BJ (cell line): ENCODE results near the gene LPAR3. TPM values are rescaled to one million over a fixed set of nuclear protein-coding genes. Genes with fewer than 3 reads are reported as not detected.

ENCODE experiments used
- CTCF ChIA-PET: fragments of 350-600 bp; formaldehyde crosslinking; extraction: SDS; loops from one replicate; lab custom pipeline; 2021; ENCODE audit warnings: antibody characterized with exemption, inconsistent platforms; lab: Yijun Ruan, JAX
- POLR2A ChIA-PET: fragments of 300-600 bp; sonication (Branson Sonifier 250); formaldehyde crosslinking; extraction: SDS; loops from one replicate; lab custom pipeline; 2021; ENCODE audit warnings: antibody characterized with exemption; lab: Charles Lee
- DNase-seq: peaks from one replicate; pipeline ENCODE4 v3.0.0-alpha.2; 2011; ENCODE audit warnings: low read depth
- H3K27me3 ChIP-seq: 2 replicates; pipeline ENCODE4 v1.6.0; 2011; ENCODE audit warnings: low read length; ENCODE audit not compliant: control insufficient read depth, insufficient read depth
- H3K36me3 ChIP-seq: 2 replicates; pipeline ENCODE4 v1.5.1; 2011; ENCODE audit warnings: low read length; ENCODE audit not compliant: control insufficient read depth, insufficient read depth
- H3K4me3 ChIP-seq: 2 replicates; pipeline ENCODE4 v1.5.1; 2011; ENCODE audit warnings: low read depth, mild to moderate bottlenecking, control low read depth, low read length
- CTCF ChIP-seq: IDR thresholded peaks from 2 replicates; pipeline ENCODE4 v1.5.1; 2011; ENCODE audit warnings: low read depth, mild to moderate bottlenecking, control low read depth, inconsistent platforms, low read length, moderate library complexity; ENCODE audit not compliant: insufficient read depth
- polyA plus RNA-seq: library from polyadenylated mRNA; depleted of rRNA; stranded (reverse); fragments of >200 nt; gene quantifications from 2 replicates; pipeline ENCODE4 v1.2.3, GENCODE V29; 2011

The LPAR3 gene
- polyA plus RNA-seq, 1 experiment: 0.05 TPM

DNA sequence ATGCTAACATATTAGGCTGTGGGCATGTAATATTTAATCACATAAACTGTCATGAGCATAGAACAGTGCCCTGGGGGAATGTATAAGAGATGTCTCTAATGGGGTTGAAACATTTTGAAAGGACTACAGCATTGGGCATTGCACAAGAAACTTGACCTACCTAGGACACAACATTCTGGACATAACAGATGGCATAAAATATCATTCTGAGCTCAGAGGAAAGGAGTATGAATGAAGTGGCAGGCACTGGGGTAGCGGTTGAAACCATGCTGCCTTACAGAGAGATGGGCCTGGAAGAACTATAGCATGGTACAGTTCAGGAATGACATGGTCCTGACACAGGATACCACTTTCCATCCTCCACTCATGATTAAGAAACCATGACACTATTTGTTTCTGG, 69.0 kb downstream of the LPAR3 start:
- TF ChIP-seq CTCF: no peak
- H3K36me3 ChIP-seq: no peaks in the 10 kb centered on the region
- no peak for DNase-seq
- POLR2A ChIA-PET: no interaction called here
- H3K4me3 ChIP-seq: no peak overlapping the region
- CTCF ChIA-PET: interaction anchor here (0.9 kb wide), 1 partner anchor 21 kb away, joined by 5 read pairs; no protein-coding TSS in a partner anchor
- H3K27me3 ChIP-seq: no peaks in the 10 kb centered on the region; the same call in none of the 2 replicates

DNA sequence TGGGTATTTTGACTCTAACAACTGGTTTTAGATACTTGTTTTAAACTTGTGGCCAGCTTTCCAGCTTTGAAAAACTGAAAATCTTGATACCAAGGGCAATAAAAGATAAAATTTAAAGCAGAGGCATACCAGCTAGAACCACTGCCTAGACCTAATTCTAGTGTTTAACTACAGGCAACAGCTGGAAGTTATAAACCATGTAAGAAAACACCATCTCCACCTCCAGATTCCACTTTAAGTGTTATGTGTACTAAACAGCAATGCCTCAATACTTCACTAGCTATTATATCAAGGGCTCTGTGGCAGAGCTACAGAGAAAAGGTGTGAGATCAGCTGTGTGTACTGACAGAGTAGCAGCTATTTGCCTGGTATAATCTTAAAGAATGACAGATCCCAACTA, 69.5 kb downstream of the LPAR3 start:
- POLR2A ChIA-PET: no interaction called here
- Histone ChIP-seq H3K4me3 (no peak overlapping the region), H3K36me3 (no peaks in the 10 kb centered on the region), H3K27me3 (no peaks in the 10 kb centered on the region; the same call in none of the 2 replicates)
- DNase-seq: no peak
- no peak for TF ChIP-seq CTCF
- CTCF ChIA-PET: interaction anchor here (0.9 kb wide), 1 partner anchor 21 kb away, joined by 5 read pairs; no protein-coding TSS in a partner anchor

DNA sequence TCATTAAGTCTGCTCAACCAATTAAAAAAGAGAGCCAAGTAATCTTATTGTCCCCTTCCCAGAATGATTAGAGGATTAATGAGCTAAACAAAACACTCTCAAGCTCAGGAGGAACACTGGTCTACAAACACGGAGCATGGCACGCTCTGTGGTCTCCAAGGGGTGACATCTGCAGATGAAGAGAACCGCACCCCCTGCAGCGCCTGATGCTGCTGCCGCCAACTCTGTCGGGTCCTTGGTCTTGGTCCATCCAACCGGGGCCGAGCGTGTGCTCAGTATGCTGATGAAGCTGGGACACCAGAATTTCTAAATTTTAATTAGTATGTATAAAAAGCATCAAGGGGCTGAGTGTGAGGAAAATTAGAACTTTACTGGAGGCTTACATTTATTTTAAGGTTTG, 82.7 kb downstream of the LPAR3 start:
- POLR2A ChIA-PET: no interaction called here
- CTCF ChIA-PET: interaction anchor here (0.6 to 1.5 kb wide), 6 partner anchors 8 to 48 kb away, joined by 3 to 5 read pairs (median 4); no protein-coding TSS in a partner anchor
- TF ChIP-seq CTCF: no peak
- Histone ChIP-seq H3K4me3 (no peak overlapping the region), H3K36me3 (no peaks in the 10 kb centered on the region), H3K27me3 (peaks cover 9% of the 10 kb centered on the region)
- DNase-seq: no peak

DNA sequence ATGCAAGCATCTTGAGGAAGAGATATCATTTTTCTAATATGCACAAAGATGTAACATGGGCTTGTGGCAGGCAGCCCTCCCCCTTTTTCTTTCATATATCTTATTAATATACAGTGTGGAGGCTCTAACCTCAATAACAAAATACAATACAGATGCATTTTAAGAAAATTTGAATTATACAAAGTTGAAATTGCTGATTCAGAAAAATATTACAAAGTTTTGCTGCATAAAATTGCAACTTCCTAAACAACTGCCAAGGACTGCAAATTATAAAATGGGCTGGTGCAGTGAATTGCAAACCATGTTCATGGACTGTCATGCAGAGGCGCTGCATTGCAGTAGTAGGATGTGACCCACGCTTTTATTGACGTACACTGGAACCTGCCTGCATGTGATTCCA, 84.0 kb downstream of the LPAR3 start:
- TF ChIP-seq CTCF: no peak
- H3K36me3 ChIP-seq: no peaks in the 10 kb centered on the region
- no peak for DNase-seq
- H3K4me3 ChIP-seq: no peak overlapping the region
- POLR2A ChIA-PET: no interaction called here
- peaks cover 10% of the 10 kb centered on the region for H3K27me3 ChIP-seq
- CTCF ChIA-PET: no interaction called here

DNA sequence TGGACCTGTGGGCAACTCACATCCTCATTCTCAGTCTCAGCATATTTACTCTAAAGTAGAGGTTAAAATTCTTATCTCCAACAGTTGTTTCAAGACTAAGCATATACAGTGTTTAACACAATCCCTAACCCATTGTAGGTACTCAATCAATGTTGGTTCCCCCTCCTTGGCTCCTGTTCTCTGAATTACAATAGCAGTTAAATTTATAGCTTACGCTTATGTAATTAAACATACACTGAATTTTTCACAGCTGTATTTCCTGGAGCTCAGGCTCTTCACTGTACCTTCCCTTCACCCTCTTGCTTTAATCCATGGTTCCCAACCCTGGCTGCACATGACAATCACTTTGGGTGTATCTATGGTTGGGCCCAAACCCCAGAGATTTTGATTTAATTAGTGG, 89.4 kb downstream of the LPAR3 start:
- CTCF ChIA-PET: interaction anchor here (0.7 to 3.2 kb wide), 4 partner anchors 11 to 32 kb away, joined by 3 to 9 read pairs (median 4); no protein-coding TSS in a partner anchor
- no peaks in the 10 kb centered on the region for H3K36me3 ChIP-seq
- H3K27me3 ChIP-seq: peaks cover 7% of the 10 kb centered on the region
- TF ChIP-seq CTCF: no peak
- no peak overlapping the region for H3K4me3 ChIP-seq
- POLR2A ChIA-PET: no interaction called here
- no peak for DNase-seq
